ENCODE data around the gene TOPBP1.

TOPBP1 gene

GRCh38 chr3:133641254-133641653 is 20.5 kb downstream of the TOPBP1 start:
- H3K27ac ChIP-seq (ENCODE audit: low read length): no peak overlapping the region
- H3K36me3 ChIP-seq (ENCODE audit: control insufficient read depth, low read depth, low read length): peaks cover 83% of the 10 kb centered on the region
- H3K9ac ChIP-seq (ENCODE audit: low read length): no peak overlapping the region
- no peaks in the 10 kb centered on the region for H3K9me3 ChIP-seq (ENCODE audit: control insufficient read depth, low read depth, low read length)
- H3K27me3 ChIP-seq (ENCODE audit: control insufficient read depth, insufficient read depth, low read length): no peaks in the 10 kb centered on the region
- H3K4me1 ChIP-seq (ENCODE audit: control insufficient read depth, low read depth, low read length): no peaks in the 10 kb centered on the region
- no peak overlapping the region for H3K4me3 ChIP-seq (ENCODE audit: low read length)

DNA sequence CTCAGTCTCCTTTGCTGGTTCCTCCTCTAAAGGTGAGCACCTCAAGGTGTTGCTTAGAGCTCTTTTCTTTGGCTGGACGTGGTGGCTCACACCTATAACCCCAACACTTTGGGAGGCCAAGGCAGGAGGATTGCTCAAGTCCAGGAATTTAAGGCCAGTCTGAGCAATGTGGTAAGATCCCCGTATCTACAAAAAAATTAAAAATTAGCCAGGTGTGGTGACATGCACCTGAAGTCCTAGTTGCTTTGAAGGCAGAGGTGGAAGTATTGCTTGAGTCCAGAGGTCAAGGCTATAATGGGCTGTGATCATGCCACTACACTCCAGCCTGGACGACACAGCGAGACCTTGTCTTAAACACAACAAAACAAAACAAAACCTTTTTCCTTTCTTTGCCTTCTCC is 28.3 kb downstream of the TOPBP1 start:
- Histone ChIP-seq H3K36me3 (ENCODE audit: control insufficient read depth, low read depth, low read length) (peaks cover 58% of the 10 kb centered on the region), H3K4me1 (ENCODE audit: control insufficient read depth, low read depth, low read length) (no peaks in the 10 kb centered on the region), H3K9ac (ENCODE audit: low read length) (no peak overlapping the region), H3K4me3 (ENCODE audit: low read length) (no peak overlapping the region), H3K9me3 (ENCODE audit: control insufficient read depth, low read depth, low read length) (no peaks in the 10 kb centered on the region), H3K27ac (ENCODE audit: low read length) (no peak overlapping the region), H3K27me3 (ENCODE audit: control insufficient read depth, insufficient read depth, low read length) (no peaks in the 10 kb centered on the region)

DNA sequence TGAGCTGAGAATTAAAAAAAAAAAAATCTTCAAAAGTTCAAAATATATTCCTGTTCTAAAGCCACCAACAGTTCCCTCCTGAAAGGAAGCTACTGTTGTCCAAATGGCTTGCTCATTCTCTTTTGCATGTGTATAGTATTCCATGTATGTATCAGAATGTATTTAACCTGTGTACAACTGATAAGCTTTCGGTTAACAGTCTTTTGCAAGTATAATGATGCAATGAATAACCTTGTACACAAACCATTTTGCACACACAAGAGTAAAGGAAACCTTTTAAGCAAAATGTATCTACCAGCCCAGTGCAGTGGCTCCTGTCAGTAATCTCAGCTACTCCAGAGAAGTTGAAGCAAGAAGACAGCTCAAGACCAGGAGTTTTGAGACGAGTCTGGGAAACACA is 32.6 kb downstream of the TOPBP1 start:
- Histone ChIP-seq H3K9ac (ENCODE audit: low read length) (no peak overlapping the region), H3K27me3 (ENCODE audit: control insufficient read depth, insufficient read depth, low read length) (no peaks in the 10 kb centered on the region), H3K9me3 (ENCODE audit: control insufficient read depth, low read depth, low read length) (no peaks in the 10 kb centered on the region), H3K27ac (ENCODE audit: low read length) (no peak overlapping the region), H3K4me1 (ENCODE audit: control insufficient read depth, low read depth, low read length) (no peaks in the 10 kb centered on the region), H3K4me3 (ENCODE audit: low read length) (no peak overlapping the region), H3K36me3 (ENCODE audit: control insufficient read depth, low read depth, low read length) (peaks cover 65% of the 10 kb centered on the region)

GRCh38 chr3:133627789-133628188 is 34.0 kb downstream of the TOPBP1 start:
- H3K36me3 ChIP-seq (ENCODE audit: control insufficient read depth, low read depth, low read length): peaks cover 66% of the 10 kb centered on the region
- no peaks in the 10 kb centered on the region for H3K4me1 ChIP-seq (ENCODE audit: control insufficient read depth, low read depth, low read length)

GRCh38 chr3:133620066-133620784 is 41.5 kb downstream of the TOPBP1 start:
- peaks cover 78% of the 10 kb centered on the region for H3K36me3 ChIP-seq (ENCODE audit: control insufficient read depth, low read depth, low read length)
- no peaks in the 10 kb centered on the region for H3K9me3 ChIP-seq (ENCODE audit: control insufficient read depth, low read depth, low read length)
- H3K4me3 ChIP-seq (ENCODE audit: low read length): no peak overlapping the region
- no peak overlapping the region for H3K27ac ChIP-seq (ENCODE audit: low read length)
- no peaks in the 10 kb centered on the region for H3K4me1 ChIP-seq (ENCODE audit: control insufficient read depth, low read depth, low read length)
- H3K27me3 ChIP-seq (ENCODE audit: control insufficient read depth, insufficient read depth, low read length): no peaks in the 10 kb centered on the region
- H3K9ac ChIP-seq (ENCODE audit: low read length): no peak overlapping the region

More at GRCh38 chr3:133627789-133628188, 34.0 kb downstream of the TOPBP1 start:
- no peak overlapping the region for H3K4me3 ChIP-seq (ENCODE audit: low read length)
- no peak overlapping the region for H3K9ac ChIP-seq (ENCODE audit: low read length)
- H3K27ac ChIP-seq (ENCODE audit: low read length): no peak overlapping the region
- H3K9me3 ChIP-seq (ENCODE audit: control insufficient read depth, low read depth, low read length): no peaks in the 10 kb centered on the region
- no peaks in the 10 kb centered on the region for H3K27me3 ChIP-seq (ENCODE audit: control insufficient read depth, insufficient read depth, low read length)

- peaks cover 69% of the 10 kb centered on the region for H3K36me3 ChIP-seq (ENCODE audit: control insufficient read depth, low read depth, low read length)
- H3K9ac ChIP-seq (ENCODE audit: low read length): no peak overlapping the region
- no peaks in the 10 kb centered on the region for H3K4me1 ChIP-seq (ENCODE audit: control insufficient read depth, low read depth, low read length)
- H3K27ac ChIP-seq (ENCODE audit: low read length): no peak overlapping the region
- no peaks in the 10 kb centered on the region for H3K27me3 ChIP-seq (ENCODE audit: control insufficient read depth, insufficient read depth, low read length)
- H3K4me3 ChIP-seq (ENCODE audit: low read length): no peak overlapping the region
- H3K9me3 ChIP-seq (ENCODE audit: control insufficient read depth, low read depth, low read length): no peaks in the 10 kb centered on the region
Measured at GRCh38 chr3:133611534-133611933, 50.2 kb downstream of the TOPBP1 start.

DNA sequence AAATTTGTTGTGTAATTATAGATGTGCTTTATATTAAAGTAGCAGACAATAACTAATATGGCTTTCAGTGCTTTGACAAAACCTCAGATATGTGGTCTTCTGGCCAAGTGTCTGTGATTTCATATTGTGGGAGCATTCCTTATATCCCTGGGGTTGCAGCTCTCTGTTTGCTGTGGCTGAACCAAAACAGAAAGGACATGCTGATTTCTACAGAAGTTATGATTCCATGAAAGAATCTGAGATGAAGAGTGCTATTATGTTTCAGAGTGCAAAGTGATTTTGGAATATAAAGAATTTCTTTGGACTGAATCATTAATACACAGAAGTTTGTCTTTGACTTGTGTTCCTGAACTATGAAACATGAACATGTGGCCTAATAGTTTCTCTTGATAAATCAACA is 51.7 kb downstream of the TOPBP1 start:
- Histone ChIP-seq H3K27ac (ENCODE audit: low read length) (no peak overlapping the region), H3K27me3 (ENCODE audit: control insufficient read depth, insufficient read depth, low read length) (no peaks in the 10 kb centered on the region), H3K4me1 (ENCODE audit: control insufficient read depth, low read depth, low read length) (no peaks in the 10 kb centered on the region), H3K9ac (ENCODE audit: low read length) (no peak overlapping the region), H3K9me3 (ENCODE audit: control insufficient read depth, low read depth, low read length) (no peaks in the 10 kb centered on the region), H3K4me3 (ENCODE audit: low read length) (no peak overlapping the region), H3K36me3 (ENCODE audit: control insufficient read depth, low read depth, low read length) (peaks cover 63% of the 10 kb centered on the region)

DNA sequence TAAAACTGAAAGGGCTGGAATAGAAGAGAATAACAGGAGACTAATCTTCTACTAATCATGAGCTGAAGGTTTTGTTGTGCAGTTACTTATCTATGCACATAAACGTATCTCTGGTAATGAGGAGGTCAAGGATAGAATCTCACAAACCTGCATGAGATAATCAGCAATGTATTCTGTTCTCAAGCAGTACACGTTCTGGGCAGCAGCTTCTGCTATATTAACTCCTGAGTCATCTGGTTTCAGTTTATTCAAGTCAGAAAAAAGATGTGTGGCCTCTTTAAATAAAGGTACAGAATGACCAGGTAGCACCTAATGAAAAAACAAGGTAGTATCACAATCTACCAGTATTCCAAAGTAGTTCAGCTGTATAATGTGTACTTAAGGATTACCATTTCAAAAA is 53.4 kb downstream of the TOPBP1 start:
- Histone ChIP-seq H3K4me3 (ENCODE audit: low read length) (no peak overlapping the region), H3K4me1 (ENCODE audit: control insufficient read depth, low read depth, low read length) (no peaks in the 10 kb centered on the region), H3K9me3 (ENCODE audit: control insufficient read depth, low read depth, low read length) (no peaks in the 10 kb centered on the region), H3K27me3 (ENCODE audit: control insufficient read depth, insufficient read depth, low read length) (no peaks in the 10 kb centered on the region), H3K27ac (ENCODE audit: low read length) (no peak overlapping the region), H3K36me3 (ENCODE audit: control insufficient read depth, low read depth, low read length) (peaks cover 63% of the 10 kb centered on the region), H3K9ac (ENCODE audit: low read length) (no peak overlapping the region)

DNA sequence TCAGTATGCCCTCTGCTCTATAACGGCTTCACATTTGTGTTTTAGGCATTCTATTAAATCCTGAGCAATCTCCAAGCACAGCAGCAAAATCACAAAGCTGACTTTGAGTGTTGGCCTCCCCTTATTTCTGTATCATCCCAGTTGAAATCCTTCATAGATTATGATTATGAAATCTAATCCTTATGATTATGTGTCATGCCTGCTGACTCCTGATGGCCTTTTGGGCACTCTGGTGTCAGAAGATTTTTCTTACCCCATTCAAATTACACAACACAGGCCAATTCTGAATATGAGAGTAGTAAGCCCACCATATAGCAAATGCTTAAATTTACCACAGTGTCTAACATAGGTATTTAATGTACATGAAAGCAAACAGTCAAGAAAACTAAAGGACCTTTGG is 53.9 kb downstream of the TOPBP1 start:
- Histone ChIP-seq H3K9ac (ENCODE audit: low read length) (no peak overlapping the region), H3K27me3 (ENCODE audit: control insufficient read depth, insufficient read depth, low read length) (no peaks in the 10 kb centered on the region), H3K4me1 (ENCODE audit: control insufficient read depth, low read depth, low read length) (no peaks in the 10 kb centered on the region), H3K4me3 (ENCODE audit: low read length) (no peak overlapping the region), H3K9me3 (ENCODE audit: control insufficient read depth, low read depth, low read length) (no peaks in the 10 kb centered on the region), H3K36me3 (ENCODE audit: control insufficient read depth, low read depth, low read length) (peaks cover 64% of the 10 kb centered on the region), H3K27ac (ENCODE audit: low read length) (no peak overlapping the region)

DNA sequence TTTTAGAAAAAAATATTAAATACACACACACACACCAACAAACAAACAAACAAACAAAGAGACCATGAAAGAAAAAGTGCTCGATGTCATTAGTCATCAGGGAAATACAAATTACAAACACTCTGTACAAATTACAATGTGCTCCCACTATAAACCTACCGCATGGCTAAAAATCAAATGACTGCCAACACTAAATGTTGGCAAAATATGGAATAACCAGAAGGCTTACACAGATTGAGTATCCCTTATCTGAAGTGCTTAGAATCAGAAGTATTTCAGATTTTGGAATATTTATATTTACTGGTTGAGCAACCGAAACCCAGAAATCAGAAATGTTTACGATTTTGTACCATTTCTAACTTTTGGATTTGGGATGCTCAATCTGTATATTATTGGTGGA is 54.8 kb downstream of the TOPBP1 start:
- no peak overlapping the region for H3K4me3 ChIP-seq (ENCODE audit: low read length)
- peaks cover 59% of the 10 kb centered on the region for H3K36me3 ChIP-seq (ENCODE audit: control insufficient read depth, low read depth, low read length)
- no peaks in the 10 kb centered on the region for H3K27me3 ChIP-seq (ENCODE audit: control insufficient read depth, insufficient read depth, low read length)
- H3K9me3 ChIP-seq (ENCODE audit: control insufficient read depth, low read depth, low read length): no peaks in the 10 kb centered on the region
- no peak overlapping the region for H3K9ac ChIP-seq (ENCODE audit: low read length)
- no peaks in the 10 kb centered on the region for H3K4me1 ChIP-seq (ENCODE audit: control insufficient read depth, low read depth, low read length)
- H3K27ac ChIP-seq (ENCODE audit: low read length): no peak overlapping the region

DNA sequence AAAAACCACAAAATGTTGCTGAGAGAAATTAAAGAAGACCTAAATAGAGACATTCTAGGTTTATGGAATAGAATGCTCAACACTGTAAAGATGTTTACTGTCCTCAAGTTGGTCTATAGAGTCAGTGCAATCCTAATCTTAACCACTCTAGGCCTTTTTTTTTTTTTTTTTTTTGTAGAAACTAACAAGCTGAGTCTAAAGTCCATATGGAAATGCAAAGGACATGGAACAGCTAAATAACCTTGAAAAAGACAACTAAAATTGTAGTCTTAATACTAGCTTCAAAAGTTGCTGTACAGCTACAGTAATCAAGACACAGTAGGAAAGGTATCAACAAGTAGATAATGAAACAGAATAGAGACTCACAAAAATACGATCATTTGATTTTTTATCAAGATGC is 55.4 kb downstream of the TOPBP1 start:
- Histone ChIP-seq H3K9ac (ENCODE audit: low read length) (no peak overlapping the region), H3K4me1 (ENCODE audit: control insufficient read depth, low read depth, low read length) (no peaks in the 10 kb centered on the region), H3K27ac (ENCODE audit: low read length) (no peak overlapping the region), H3K4me3 (ENCODE audit: low read length) (no peak overlapping the region), H3K27me3 (ENCODE audit: control insufficient read depth, insufficient read depth, low read length) (no peaks in the 10 kb centered on the region), H3K9me3 (ENCODE audit: control insufficient read depth, low read depth, low read length) (no peaks in the 10 kb centered on the region), H3K36me3 (ENCODE audit: control insufficient read depth, low read depth, low read length) (peaks cover 54% of the 10 kb centered on the region)

GRCh38 chr3:133600572-133601081 is 61.1 kb downstream of the TOPBP1 start:
- Histone ChIP-seq H3K36me3 (ENCODE audit: control insufficient read depth, low read depth, low read length) (peaks cover 8% of the 10 kb centered on the region), H3K27ac (ENCODE audit: low read length) (no peak overlapping the region), H3K9me3 (ENCODE audit: control insufficient read depth, low read depth, low read length) (no peaks in the 10 kb centered on the region), H3K9ac (ENCODE audit: low read length) (no peak overlapping the region), H3K27me3 (ENCODE audit: control insufficient read depth, insufficient read depth, low read length) (no peaks in the 10 kb centered on the region), H3K4me3 (ENCODE audit: low read length) (no peak overlapping the region), H3K4me1 (ENCODE audit: control insufficient read depth, low read depth, low read length) (no peaks in the 10 kb centered on the region)

Measured in iPS-18a (cell line).